Mucosa of rectum (tissue), 2 donors: ENCODE measurements around the gene TUBAL3.

Source experiments
- H3K27ac ChIP-seq, 2 donors: one replicate each; pipeline ENCODE4 v1.7.0; 2013; ENCODE audit warnings: inconsistent platforms in 2 of 2, low read depth in 2 of 2, low read length in 2 of 2
- H3K27me3 ChIP-seq, 2 donors: one replicate each; pipeline ENCODE4 v1.7.0; 2013; ENCODE audit warnings: low read length in 2 of 2; ENCODE audit not compliant: control insufficient read depth in 2 of 2, insufficient read depth in 2 of 2
- H3K36me3 ChIP-seq, 2 donors: one replicate each; pipeline ENCODE4 v1.7.0; 2013; ENCODE audit warnings: low read length in 2 of 2; ENCODE audit not compliant: control insufficient read depth in 2 of 2, insufficient read depth in 2 of 2
- H3K4me1 ChIP-seq, 2 donors: one replicate each; pipeline ENCODE4 v1.7.0; 2013; ENCODE audit warnings: low read length in 2 of 2, mild to moderate bottlenecking in 1 of 2; ENCODE audit not compliant: control insufficient read depth in 2 of 2, insufficient read depth in 2 of 2
- H3K4me3 ChIP-seq, 2 donors: one replicate each; pipeline ENCODE4 v1.7.0; 2013; ENCODE audit warnings: low read length in 2 of 2
- H3K9ac ChIP-seq, 2 donors: one replicate each; pipeline ENCODE4 v1.7.0; 2013; ENCODE audit warnings: low read length in 2 of 2, low read depth in 1 of 2, mild to moderate bottlenecking in 1 of 2
- H3K9me3 ChIP-seq, 2 donors: one replicate each; pipeline ENCODE4 v1.7.0; 2013; ENCODE audit warnings: low read length in 2 of 2; ENCODE audit not compliant: control insufficient read depth in 2 of 2
- donor health status: healthy.
- donor health status: Normal muscosa, but diverticular disease.

Gene TUBAL3

GRCh38 chr10:5402798-5403197 is 1.8 kb downstream of the TUBAL3 start:
- H3K4me1 ChIP-seq: peaks cover 0 to 3% of the 10 kb centered on the region in 2 donors
- H3K9ac ChIP-seq: no peak overlapping the region
- H3K4me3 ChIP-seq: peak overlapping the region in 1 of 2 donors; percentile 72
- no peaks in the 10 kb centered on the region for H3K36me3 ChIP-seq
- H3K27me3 ChIP-seq: no peaks in the 10 kb centered on the region
- H3K9me3 ChIP-seq: no peaks in the 10 kb centered on the region
- peak overlapping the region; percentile 2 to 39 for H3K27ac ChIP-seq

GRCh38 chr10:5400468-5401240 is 4.0 kb downstream of the TUBAL3 start:
- no peak overlapping the region for H3K4me3 ChIP-seq

GRCh38 chr10:5399332-5399731 is 5.3 kb downstream of the TUBAL3 start:
- H3K9me3 ChIP-seq: no peaks in the 10 kb centered on the region
- H3K9ac ChIP-seq: no peak overlapping the region
- H3K36me3 ChIP-seq: no peaks in the 10 kb centered on the region
- no peaks in the 10 kb centered on the region for H3K27me3 ChIP-seq
- H3K27ac ChIP-seq: no peak overlapping the region
- H3K4me3 ChIP-seq: no peak overlapping the region
- H3K4me1 ChIP-seq: peaks cover 0 to under 1% of the 10 kb centered on the region in 2 donors

More at GRCh38 chr10:5400468-5401240, 4.0 kb downstream of the TUBAL3 start:
- Histone ChIP-seq H3K9ac (no peak overlapping the region), H3K36me3 (no peaks in the 10 kb centered on the region), H3K9me3 (no peaks in the 10 kb centered on the region), H3K27ac (no peak overlapping the region), H3K4me1 (peaks cover 0 to 3% of the 10 kb centered on the region in 2 donors), H3K27me3 (no peaks in the 10 kb centered on the region)

DNA sequence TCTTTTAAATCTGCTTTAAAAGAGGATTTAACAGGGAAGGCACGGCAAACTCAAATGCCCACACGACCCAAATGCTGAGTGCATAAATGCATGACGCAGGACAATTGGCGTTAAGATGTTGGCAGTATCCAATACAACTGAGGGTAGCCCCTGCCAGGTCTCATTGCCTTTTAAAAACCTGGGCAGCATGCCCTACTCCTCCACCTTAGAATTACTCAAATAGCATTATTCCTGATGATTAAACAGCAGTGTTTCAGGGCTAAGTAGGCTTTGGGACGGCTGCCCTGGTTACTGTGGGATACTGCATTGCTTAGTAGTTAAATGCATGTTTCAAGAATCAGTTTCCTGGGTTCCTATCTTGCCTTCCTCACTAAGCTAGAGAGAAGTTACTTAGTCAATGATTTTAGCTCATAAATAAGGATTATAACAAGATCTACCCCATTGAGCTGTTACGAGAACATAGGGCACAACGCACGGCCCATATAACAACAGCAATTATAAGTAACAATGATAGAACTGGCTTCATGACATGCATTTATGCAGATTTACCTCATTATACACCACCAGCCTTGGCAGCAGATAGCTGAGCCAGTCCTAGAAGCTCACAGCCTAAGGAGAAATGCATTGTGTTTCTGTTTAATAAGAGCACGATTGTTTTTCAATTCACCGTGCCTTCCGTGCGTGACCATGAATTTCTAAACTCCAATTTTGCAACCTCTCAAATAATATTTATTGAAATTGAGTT is 7.9 kb downstream of the TUBAL3 start:
- peaks cover 0 to 4% of the 10 kb centered on the region in 2 donors for H3K27me3 ChIP-seq
- H3K27ac ChIP-seq: no peak overlapping the region
- H3K4me3 ChIP-seq: no peak overlapping the region
- no peak overlapping the region for H3K9ac ChIP-seq
- H3K9me3 ChIP-seq: no peaks in the 10 kb centered on the region
- H3K36me3 ChIP-seq: no peaks in the 10 kb centered on the region
- no peaks in the 10 kb centered on the region for H3K4me1 ChIP-seq

DNA sequence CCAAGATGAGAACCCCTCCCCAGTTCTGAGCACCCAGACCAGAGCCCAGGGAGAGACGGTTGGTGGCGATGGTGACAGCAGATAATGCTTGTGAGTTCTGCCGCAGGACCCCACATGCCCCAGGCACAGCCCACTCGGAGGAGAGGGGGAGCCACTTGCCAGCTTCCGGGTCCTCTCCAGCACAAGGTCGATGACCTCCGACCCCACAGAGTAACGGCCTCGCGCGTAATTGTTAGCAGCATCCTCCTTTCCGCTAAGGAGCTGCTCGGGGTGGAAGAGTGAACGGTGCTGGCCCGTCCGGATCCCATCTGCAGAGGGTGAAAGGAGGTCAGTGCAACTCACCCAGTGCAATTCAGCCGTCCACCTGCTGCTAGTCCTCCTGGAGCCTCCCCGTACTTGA is 9.5 kb downstream of the TUBAL3 start:
- Histone ChIP-seq H3K27me3 (peaks cover 0 to 4% of the 10 kb centered on the region in 2 donors), H3K9me3 (peaks cover 4 to 7% of the 10 kb centered on the region in 2 donors), H3K9ac (no peak overlapping the region), H3K4me1 (no peaks in the 10 kb centered on the region), H3K36me3 (no peaks in the 10 kb centered on the region), H3K4me3 (no peak overlapping the region), H3K27ac (no peak overlapping the region)

DNA sequence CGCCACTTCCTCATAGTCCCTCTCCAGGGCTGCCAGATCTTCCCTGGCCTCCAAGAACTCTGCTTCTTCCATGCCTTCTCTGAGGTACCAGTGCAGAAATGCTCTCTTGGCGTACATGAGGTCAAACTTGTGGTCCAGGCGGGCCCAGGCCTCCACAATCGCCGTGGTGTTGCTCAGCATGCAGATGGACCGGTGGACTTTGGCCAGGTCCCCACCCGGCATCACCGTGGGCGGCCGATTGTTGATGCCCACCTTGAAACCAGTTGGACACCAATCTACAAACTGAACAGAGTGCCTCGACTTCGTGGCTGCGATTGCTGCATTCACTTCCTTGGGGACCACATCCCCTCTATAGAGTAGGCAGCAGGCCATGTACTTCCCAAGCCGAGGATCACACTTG is 11.1 kb downstream of the TUBAL3 start:
- peaks cover 7 to 9% of the 10 kb centered on the region in 2 donors for H3K9me3 ChIP-seq
- H3K4me3 ChIP-seq: no peak overlapping the region
- peaks cover 0 to 4% of the 10 kb centered on the region in 2 donors for H3K27me3 ChIP-seq
- no peak overlapping the region for H3K27ac ChIP-seq
- H3K9ac ChIP-seq: no peak overlapping the region
- H3K4me1 ChIP-seq: no peaks in the 10 kb centered on the region
- no peaks in the 10 kb centered on the region for H3K36me3 ChIP-seq

DNA sequence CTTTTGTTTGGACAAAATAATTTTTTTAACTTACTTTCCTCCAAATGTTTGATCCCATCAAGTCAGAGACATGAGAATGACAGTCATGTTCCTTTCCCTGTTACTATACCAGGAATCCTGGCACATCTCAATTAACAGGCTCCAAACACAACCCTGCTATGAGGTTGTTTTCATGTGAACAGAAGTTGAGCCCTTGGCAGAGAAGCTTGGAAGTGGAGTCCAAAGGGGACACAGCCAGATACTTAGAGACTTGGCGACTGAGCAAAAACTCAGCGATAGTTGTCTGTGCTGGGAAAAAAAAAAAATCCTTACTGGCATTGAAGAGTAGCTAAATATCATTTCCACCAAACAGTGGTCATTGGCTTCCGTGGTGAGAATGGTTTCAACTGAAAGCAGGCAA is 12.8 kb downstream of the TUBAL3 start:
- Histone ChIP-seq H3K4me3 (no peak overlapping the region), H3K9me3 (peaks cover 7 to 9% of the 10 kb centered on the region in 2 donors), H3K36me3 (no peaks in the 10 kb centered on the region), H3K27me3 (peaks cover 0 to 4% of the 10 kb centered on the region in 2 donors), H3K9ac (no peak overlapping the region), H3K27ac (no peak overlapping the region), H3K4me1 (no peaks in the 10 kb centered on the region)

- H3K9me3 ChIP-seq: peaks cover 7 to 9% of the 10 kb centered on the region in 2 donors
- H3K36me3 ChIP-seq: no peaks in the 10 kb centered on the region
- H3K27me3 ChIP-seq: peaks cover 0 to 4% of the 10 kb centered on the region in 2 donors
- no peaks in the 10 kb centered on the region for H3K4me1 ChIP-seq
- H3K4me3 ChIP-seq: no peak overlapping the region
- H3K9ac ChIP-seq: no peak overlapping the region
- no peak overlapping the region for H3K27ac ChIP-seq
Measured at GRCh38 chr10:5390607-5391205, 13.9 kb downstream of the TUBAL3 start.

- Histone ChIP-seq H3K9me3 (peaks cover 7 to 9% of the 10 kb centered on the region in 2 donors), H3K36me3 (no peaks in the 10 kb centered on the region), H3K9ac (no peak overlapping the region), H3K4me1 (no peaks in the 10 kb centered on the region), H3K27ac (no peak overlapping the region), H3K4me3 (no peak overlapping the region), H3K27me3 (no peaks in the 10 kb centered on the region)
Measured at GRCh38 chr10:5387169-5387568, 17.5 kb downstream of the TUBAL3 start.

GRCh38 chr10:5385224-5385623 is 19.4 kb downstream of the TUBAL3 start:
- H3K27ac ChIP-seq: no peak overlapping the region
- no peaks in the 10 kb centered on the region for H3K36me3 ChIP-seq
- H3K4me3 ChIP-seq: no peak overlapping the region
- H3K9me3 ChIP-seq: peaks cover 0 to 5% of the 10 kb centered on the region in 2 donors
- no peaks in the 10 kb centered on the region for H3K27me3 ChIP-seq
- H3K9ac ChIP-seq: no peak overlapping the region
- no peaks in the 10 kb centered on the region for H3K4me1 ChIP-seq
